ENCODE data around the gene TNRC18. TPM values are rescaled to one million over a fixed set of nuclear protein-coding genes. Genes with fewer than 3 reads are reported as not detected.
"Not testable (repeated sequence)": the region's sequence is repeated elsewhere in the genome, so short reads cannot be mapped to it uniquely, and the experiment has no call there.

TNRC18 gene
- total RNA-seq, 1 experiment from 2014 or later, result 21.3 TPM

GRCh38 chr7:5295039-5296014 lies 128.3 kb downstream of the TNRC18 start:
- no peak for DNase-seq (ENCODE audit: low read depth)

- no peak for DNase-seq (ENCODE audit: low read depth)
Measured at GRCh38 chr7:5294169-5294987, 129.3 kb downstream of the TNRC18 start.

GRCh38 chr7:5291711-5292335 lies 131.8 kb downstream of the TNRC18 start:
- not testable (repeated sequence) for DNase-seq (ENCODE audit: low read depth)

- DNase-seq (ENCODE audit: low read depth), result no peak
Measured at GRCh38 chr7:5291301-5291700, 132.3 kb downstream of the TNRC18 start.

GRCh38 chr7:5289355-5289754 lies 134.3 kb downstream of the TNRC18 start:
- DNase-seq (ENCODE audit: low read depth), result no peak

- DNase-seq (ENCODE audit: low read depth), result not testable (repeated sequence)
Measured at GRCh38 chr7:5288560-5288959, 135.1 kb downstream of the TNRC18 start.

- no peak for DNase-seq (ENCODE audit: low read depth)
Measured at GRCh38 chr7:5287802-5288201, 135.8 kb downstream of the TNRC18 start.

- DNase-seq (ENCODE audit: low read depth), result not testable (repeated sequence)
Measured at GRCh38 chr7:5287373-5287772, 136.3 kb downstream of the TNRC18 start.

GRCh38 chr7:5286933-5287332 lies 136.7 kb downstream of the TNRC18 start:
- no peak for DNase-seq (ENCODE audit: low read depth)

- peak; percentile 53 for DNase-seq (ENCODE audit: low read depth)
Measured at GRCh38 chr7:5284304-5285281, 139.0 kb downstream of the TNRC18 start.

GRCh38 chr7:5283421-5284303 lies 140.0 kb downstream of the TNRC18 start:
- no peak for DNase-seq (ENCODE audit: low read depth)

GRCh38 chr7:5282543-5283316 lies 140.9 kb downstream of the TNRC18 start, which contains the start of gene SLC29A4:
Gene SLC29A4 (plus strand): TSS chr7:5282943. CDS start chr7:5287817, 4,874 bp downstream.
- no peak for DNase-seq (ENCODE audit: low read depth)

GRCh38 chr7:5281598-5282500 lies 141.8 kb downstream of the TNRC18 start:
- DNase-seq (ENCODE audit: low read depth), result not testable (repeated sequence)

GRCh38 chr7:5279734-5280133 lies 143.9 kb downstream of the TNRC18 start:
- no peak for DNase-seq (ENCODE audit: low read depth)

- DNase-seq (ENCODE audit: low read depth), result peak; percentile 40
Measured at GRCh38 chr7:5278766-5279165, 144.9 kb downstream of the TNRC18 start.

GRCh38 chr7:5276611-5277010 lies 147.0 kb downstream of the TNRC18 start:
- no peak for DNase-seq (ENCODE audit: low read depth)

GRCh38 chr7:5276123-5276522 lies 147.5 kb downstream of the TNRC18 start:
- DNase-seq (ENCODE audit: low read depth), result not testable (repeated sequence)

GRCh38 chr7:5275510-5275909 lies 148.1 kb downstream of the TNRC18 start:
- DNase-seq (ENCODE audit: low read depth), result not testable (repeated sequence)

Measured in M059J (cell line).